HepG2 (cell line): ENCODE data around the gene ZNF547. TPM values are rescaled to one million over a fixed set of nuclear protein-coding genes. Genes with fewer than 3 reads are reported as not detected.

Experiments
- ATM ChIP-seq: fragments of 450-650 bp; IDR thresholded peaks from 2 replicates; pipeline ENCODE4 v1.7.1; 2017; ENCODE audit warnings: mild to moderate bottlenecking, borderline replicate concordance
- DMAP1 ChIP-seq: IDR thresholded peaks from 2 replicates; pipeline ENCODE4 v1.6.1; 2016
- GATA4 ChIP-seq: sonication (generic); IDR thresholded peaks from 2 replicates; pipeline ENCODE4 v1.6.1; 2016; ENCODE audit warnings: antibody characterized with exemption, low read depth, borderline replicate concordance
- HMGXB3 ChIP-seq: sonication (generic); formaldehyde crosslinking; IDR thresholded peaks from 2 replicates; pipeline ENCODE4 v1.4.0; 2020; ENCODE audit warnings: missing genetic modification reagents, borderline replicate concordance
- JDP2 ChIP-seq: sonication (generic); formaldehyde crosslinking; IDR thresholded peaks from 2 replicates; pipeline ENCODE4 v1.8.1; 2022; ENCODE audit warnings: missing genetic modification reagents, borderline replicate concordance
- MYC ChIP-seq: sonication (generic); formaldehyde crosslinking; IDR thresholded peaks from 2 replicates; pipeline ENCODE4 v1.9.0; 2021; ENCODE audit warnings: missing genetic modification reagents, borderline replicate concordance
- SOX5 ChIP-seq: IDR thresholded peaks from 2 replicates; pipeline ENCODE4 v1.6.1; 2016; ENCODE audit warnings: borderline replicate concordance
- ZBTB7B ChIP-seq: sonication (generic); formaldehyde crosslinking; IDR thresholded peaks from 2 replicates; pipeline ENCODE4 v1.4.0; 2020; ENCODE audit warnings: missing genetic modification reagents
- ZNF496 ChIP-seq: sonication (generic); formaldehyde crosslinking; IDR thresholded peaks from 2 replicates; pipeline ENCODE4 v1.8.1; 2023; ENCODE audit warnings: mild to moderate bottlenecking, moderate library complexity, missing genetic modification reagents; ENCODE audit not compliant: insufficient replicate concordance
- ZNF619 ChIP-seq: sonication (generic); formaldehyde crosslinking; IDR thresholded peaks from 2 replicates; pipeline ENCODE4 v1.4.0; 2020; ENCODE audit warnings: mild to moderate bottlenecking, missing genetic modification reagents
- ZSCAN25 ChIP-seq: sonication (generic); formaldehyde crosslinking; IDR thresholded peaks from 2 replicates; pipeline ENCODE4 v1.8.0; 2022; ENCODE audit warnings: mild to moderate bottlenecking, missing genetic modification reagents
- polyA plus RNA-seq, 8 experiments: library from polyadenylated mRNA; depleted of rRNA in 3 of 8; stranded (reverse) in 7 of 8; unstranded in 1 of 8; fragments of >200 nt; fragmentation: Illumina TruSeq in 4 of 8; extraction: Trizol in 4 of 8; gene quantifications; 2 replicates each; pipeline versions ENCODE4 v1.2.1 to v1.2.3, GENCODE V29; 2011 to 2016; ENCODE audit warnings: low read depth in 4 of 8, missing spikeins in 1 of 8, mixed read lengths in 1 of 8; ENCODE audit not compliant: insufficient read depth in 1 of 8
- total RNA-seq, 5 experiments: library from RNA; depleted of rRNA; stranded (reverse); fragments of >200 nt; fragmentation: Illumina TruSeq; extraction: Trizol; gene quantifications; 2 replicates each; pipeline ENCODE4 v1.2.3, GENCODE V29; 2016; ENCODE audit warnings: low read depth in 1 of 5
- TF ChIP-seq, protein P1 (sequence below): sonication (generic); formaldehyde crosslinking; IDR thresholded peaks from 2 replicates; pipeline ENCODE4 v1.5.1; 2020; ENCODE audit warnings: mild to moderate bottlenecking, missing genetic modification reagents, borderline replicate concordance
- TF ChIP-seq, protein P2 (sequence below): sonication (generic); formaldehyde crosslinking; conservative IDR thresholded peaks from 2 replicates; pipeline ENCODE4 v1.8.0; 2022; ENCODE audit warnings: missing genetic modification reagents
- TF ChIP-seq, protein P3 (sequence below): sonication (generic); formaldehyde crosslinking; IDR thresholded peaks from 2 replicates; pipeline ENCODE4 v1.4.0; 2020; ENCODE audit warnings: low read depth, missing genetic modification reagents

ZNF547 gene
- total and polyA plus RNA-seq, 2 of the 13 experiments (the other 11 are each of a cell fraction or from before 2014, with no cell fraction given), result 2.0 to 2.6 TPM

DNA sequence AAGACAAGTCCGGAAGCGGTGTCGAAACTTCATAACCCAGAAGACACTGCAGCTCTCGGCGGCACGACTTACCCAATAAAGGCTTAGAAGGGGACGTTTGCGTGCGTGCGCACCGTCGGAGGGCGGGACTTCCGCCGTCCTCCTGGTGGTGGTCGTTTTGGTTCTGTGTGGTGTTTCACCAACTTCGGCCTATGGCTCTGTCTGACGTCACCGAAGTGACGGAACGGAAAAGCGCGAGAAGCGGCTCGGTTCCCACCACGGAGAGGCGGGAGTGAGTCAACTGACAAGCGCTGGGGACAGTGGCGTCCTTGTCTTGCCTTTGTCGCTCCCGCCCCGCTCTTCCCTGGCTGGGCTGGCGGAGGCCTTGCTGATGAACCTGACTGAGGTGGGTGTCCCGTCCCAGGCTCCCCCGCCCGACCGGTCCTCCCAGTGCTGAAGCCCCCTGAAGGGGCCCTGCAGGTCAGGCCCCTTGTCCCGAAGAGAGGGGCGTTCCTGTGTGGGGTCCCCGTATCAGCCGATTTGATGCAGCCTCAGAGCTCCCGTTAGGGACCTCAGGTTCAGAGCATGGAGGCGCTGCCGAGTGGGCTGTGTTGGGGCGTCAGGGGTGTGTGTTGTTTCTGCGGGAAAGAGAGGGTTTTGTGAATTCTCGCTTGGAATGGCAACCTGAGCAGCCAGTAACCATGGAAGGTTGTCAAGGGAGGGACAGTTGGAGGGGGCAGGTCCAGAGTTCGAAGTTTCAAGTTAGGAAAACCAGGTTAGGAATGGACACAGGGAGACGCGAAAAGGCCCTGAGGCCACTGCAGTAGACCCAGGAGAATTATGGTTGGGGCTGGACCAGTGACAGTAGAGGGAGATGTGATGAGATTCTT, 26.6 kb downstream of the ZNF547 start, which contains the start of gene ZNF548 (continued):
- TF ChIP-seq HMGXB3 (CRISPR knock-in tag), result no peak; the same call in 1 of the 2 replicates
- no peak for TF ChIP-seq ZNF496 (CRISPR knock-in tag)
- peak; percentile 41; the same call in 1 of the 2 replicates for TF ChIP-seq MYC (CRISPR knock-in tag)
- TF ChIP-seq, protein P1, sequence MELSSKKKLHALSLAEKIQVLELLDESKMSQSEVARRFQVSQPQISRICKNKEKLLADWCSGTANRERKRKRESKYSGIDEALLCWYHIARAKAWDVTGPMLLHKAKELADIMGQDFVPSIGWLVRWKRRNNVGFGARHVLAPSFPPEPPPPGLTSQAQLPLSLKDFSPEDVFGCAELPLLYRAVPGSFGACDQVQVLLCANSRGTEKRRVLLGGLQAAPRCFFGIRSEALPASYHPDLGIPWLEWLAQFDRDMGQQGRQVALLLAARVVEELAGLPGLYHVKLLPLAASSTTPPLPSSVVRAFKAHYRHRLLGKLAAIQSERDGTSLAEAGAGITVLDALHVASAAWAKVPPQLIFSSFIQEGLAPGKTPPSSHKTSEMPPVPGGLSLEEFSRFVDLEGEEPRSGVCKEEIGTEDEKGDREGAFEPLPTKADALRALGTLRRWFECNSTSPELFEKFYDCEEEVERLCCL (CRISPR knock-in tag), result no peak
- no peak for TF ChIP-seq GATA4
- 0 out of 2 replicates have a peak, but pooled peaks have one; percentile 68 for TF ChIP-seq ZNF619 (CRISPR knock-in tag)
- TF ChIP-seq, protein P2, sequence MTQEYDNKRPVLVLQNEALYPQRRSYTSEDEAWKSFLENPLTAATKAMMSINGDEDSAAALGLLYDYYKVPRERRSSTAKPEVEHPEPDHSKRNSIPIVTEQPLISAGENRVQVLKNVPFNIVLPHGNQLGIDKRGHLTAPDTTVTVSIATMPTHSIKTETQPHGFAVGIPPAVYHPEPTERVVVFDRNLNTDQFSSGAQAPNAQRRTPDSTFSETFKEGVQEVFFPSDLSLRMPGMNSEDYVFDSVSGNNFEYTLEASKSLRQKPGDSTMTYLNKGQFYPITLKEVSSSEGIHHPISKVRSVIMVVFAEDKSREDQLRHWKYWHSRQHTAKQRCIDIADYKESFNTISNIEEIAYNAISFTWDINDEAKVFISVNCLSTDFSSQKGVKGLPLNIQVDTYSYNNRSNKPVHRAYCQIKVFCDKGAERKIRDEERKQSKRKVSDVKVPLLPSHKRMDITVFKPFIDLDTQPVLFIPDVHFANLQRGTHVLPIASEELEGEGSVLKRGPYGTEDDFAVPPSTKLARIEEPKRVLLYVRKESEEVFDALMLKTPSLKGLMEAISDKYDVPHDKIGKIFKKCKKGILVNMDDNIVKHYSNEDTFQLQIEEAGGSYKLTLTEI (CRISPR knock-in tag), result no peak
- peak; percentile 10; the same call in 1 of the 2 replicates for TF ChIP-seq SOX5 (CRISPR knock-in tag)
- no peak for TF ChIP-seq DMAP1 (CRISPR knock-in tag)
- TF ChIP-seq, protein P3, sequence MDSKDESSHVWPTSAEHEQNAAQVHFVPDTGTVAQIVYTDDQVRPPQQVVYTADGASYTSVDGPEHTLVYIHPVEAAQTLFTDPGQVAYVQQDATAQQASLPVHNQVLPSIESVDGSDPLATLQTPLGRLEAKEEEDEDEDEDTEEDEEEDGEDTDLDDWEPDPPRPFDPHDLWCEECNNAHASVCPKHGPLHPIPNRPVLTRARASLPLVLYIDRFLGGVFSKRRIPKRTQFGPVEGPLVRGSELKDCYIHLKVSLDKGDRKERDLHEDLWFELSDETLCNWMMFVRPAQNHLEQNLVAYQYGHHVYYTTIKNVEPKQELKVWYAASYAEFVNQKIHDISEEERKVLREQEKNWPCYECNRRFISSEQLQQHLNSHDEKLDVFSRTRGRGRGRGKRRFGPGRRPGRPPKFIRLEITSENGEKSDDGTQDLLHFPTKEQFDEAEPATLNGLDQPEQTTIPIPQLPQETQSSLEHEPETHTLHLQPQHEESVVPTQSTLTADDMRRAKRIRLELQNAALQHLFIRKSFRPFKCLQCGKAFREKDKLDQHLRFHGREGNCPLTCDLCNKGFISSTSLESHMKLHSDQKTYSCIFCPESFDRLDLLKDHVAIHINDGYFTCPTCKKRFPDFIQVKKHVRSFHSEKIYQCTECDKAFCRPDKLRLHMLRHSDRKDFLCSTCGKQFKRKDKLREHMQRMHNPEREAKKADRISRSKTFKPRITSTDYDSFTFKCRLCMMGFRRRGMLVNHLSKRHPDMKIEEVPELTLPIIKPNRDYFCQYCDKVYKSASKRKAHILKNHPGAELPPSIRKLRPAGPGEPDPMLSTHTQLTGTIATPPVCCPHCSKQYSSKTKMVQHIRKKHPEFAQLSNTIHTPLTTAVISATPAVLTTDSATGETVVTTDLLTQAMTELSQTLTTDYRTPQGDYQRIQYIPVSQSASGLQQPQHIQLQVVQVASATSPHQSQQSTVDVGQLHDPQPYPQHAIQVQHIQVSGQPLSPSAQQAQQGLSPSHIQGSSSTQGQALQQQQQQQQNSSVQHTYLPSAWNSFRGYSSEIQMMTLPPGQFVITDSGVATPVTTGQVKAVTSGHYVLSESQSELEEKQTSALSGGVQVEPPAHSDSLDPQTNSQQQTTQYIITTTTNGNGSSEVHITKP (CRISPR knock-in tag), result no peak
- TF ChIP-seq ATM, result no peak
- no peak for TF ChIP-seq JDP2 (CRISPR knock-in tag)
- no peak for TF ChIP-seq ZSCAN25
- peak; percentile 81; the same call in 1 of the 2 replicates for TF ChIP-seq ZBTB7B
